Testis (tissue), 3 donors: Measurements from ENCODE around the gene UPK3A. TPM values are rescaled to one million over a fixed set of nuclear protein-coding genes. Genes with fewer than 3 reads are reported as not detected.
"Not testable (repeated sequence)": the region's sequence is repeated elsewhere in the genome, so short reads cannot be mapped to it uniquely, and the experiment has no call there.

Experiments
- DNase-seq: peaks from one replicate; pipeline ENCODE4 v3.0.0-alpha.2; 2019
- H3K27ac ChIP-seq, 2 donors: fragments of 200-600 bp; sonication (generic); one replicate each; pipeline ENCODE4 v1.5.1; 2019
- H3K27me3 ChIP-seq: fragments of 200-600 bp; sonication (generic); one replicate; pipeline ENCODE4 v1.5.1; 2019
- H3K36me3 ChIP-seq: fragments of 200-600 bp; sonication (generic); one replicate; pipeline ENCODE4 v1.5.1; 2017; ENCODE audit warnings: low read depth; ENCODE audit errors: missing control alignments
- H3K4me1 ChIP-seq: fragments of 200-600 bp; sonication (generic); one replicate; pipeline ENCODE4 v1.5.1; 2019
- H3K4me3 ChIP-seq, 2 donors: fragments of 200-600 bp; sonication (generic); one replicate each; pipeline ENCODE4 v1.5.1; 2017 to 2019
- H3K9me3 ChIP-seq: fragments of 200-600 bp; sonication (generic); one replicate; pipeline ENCODE4 v1.5.1; 2017
- POLR2A ChIP-seq: fragments of 450-650 bp; IDR thresholded peaks from one replicate; pipeline ENCODE4 v1.6.1; 2017; ENCODE audit warnings: antibody characterized with exemption, mild to moderate bottlenecking, moderate library complexity
- WGBS, 2 donors: methylation state at CpG; one replicate each; pipeline ENCODE4 v1.1.5; 2018; 5-methylcytosine and 5-hydroxymethylcytosine counted together
- intact Hi-C: fragments of 100-400 bp; cut with DNase I; formaldehyde crosslinking; loops from one replicate; pipeline ENCODE4 v1.15.1; 2023; ENCODE audit warnings: low total_unique reads
- polyA plus RNA-seq: library from polyadenylated mRNA; stranded (reverse); fragments of 350-450 nt; fragmentation: Illumina TruSeq; extraction: RNeasy Lipid Tissue Mini Kit (QIAGEN cat#74804); gene quantifications from one replicate; pipeline ENCODE4 v1.2.3, GENCODE V29; 2014; ENCODE audit warnings: low read depth, low replicate concordance; ENCODE audit not compliant: insufficient read depth
- total RNA-seq, 2 donors: library from RNA; depleted of rRNA; stranded (reverse); fragments of >200 nt; gene quantifications; one replicate each; pipeline ENCODE4 v1.2.3, GENCODE V29; 2016
- TF ChIP-seq, protein P1 (sequence below), 3 experiments: fragments of 450-650 bp in 2 of 3; fragments of 200-600 bp in 1 of 3; sonication (generic) in 1 of 3; IDR thresholded peaks; one replicate each; pipeline ENCODE4 v1.5.1; 2016 to 2019; ENCODE audit warnings: antibody characterized with exemption in 3 of 3, mild to moderate bottlenecking in 2 of 3, moderate library complexity in 1 of 3

Gene UPK3A
- total and polyA plus RNA-seq, 3 donors from 2014 or later, result not detected

DNA sequence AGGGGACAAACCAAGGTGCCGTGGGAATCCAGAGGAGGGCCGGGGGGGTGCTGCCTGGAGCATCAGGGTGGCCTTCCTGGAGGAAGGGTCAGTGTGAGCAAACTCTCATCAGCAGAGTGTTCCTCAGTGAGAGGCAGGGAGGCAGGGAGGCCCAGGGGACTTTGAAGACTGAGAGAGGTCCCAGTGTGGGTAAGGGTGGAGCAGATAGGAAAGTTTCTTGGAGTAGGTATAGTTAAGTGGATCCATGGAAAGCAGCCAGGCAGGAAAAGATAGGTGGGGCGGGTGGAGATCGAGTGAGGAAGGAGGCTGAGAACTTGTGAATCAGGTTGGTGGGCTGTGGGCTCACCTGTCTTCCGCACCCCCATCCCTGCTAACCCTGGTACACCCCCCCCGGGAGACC, 9.3 kb downstream of the UPK3A start:
- Histone ChIP-seq H3K4me1 (no peaks in the 10 kb centered on the region), H3K27ac (no peak overlapping the region), H3K27me3 (no peaks in the 10 kb centered on the region), H3K36me3 (no peaks in the 10 kb centered on the region), H3K9me3 (no peaks in the 10 kb centered on the region), H3K4me3 (no peak overlapping the region)
- DNase-seq, result no peak
- intact Hi-C loops, result no loop called here
- TF ChIP-seq, protein P1, sequence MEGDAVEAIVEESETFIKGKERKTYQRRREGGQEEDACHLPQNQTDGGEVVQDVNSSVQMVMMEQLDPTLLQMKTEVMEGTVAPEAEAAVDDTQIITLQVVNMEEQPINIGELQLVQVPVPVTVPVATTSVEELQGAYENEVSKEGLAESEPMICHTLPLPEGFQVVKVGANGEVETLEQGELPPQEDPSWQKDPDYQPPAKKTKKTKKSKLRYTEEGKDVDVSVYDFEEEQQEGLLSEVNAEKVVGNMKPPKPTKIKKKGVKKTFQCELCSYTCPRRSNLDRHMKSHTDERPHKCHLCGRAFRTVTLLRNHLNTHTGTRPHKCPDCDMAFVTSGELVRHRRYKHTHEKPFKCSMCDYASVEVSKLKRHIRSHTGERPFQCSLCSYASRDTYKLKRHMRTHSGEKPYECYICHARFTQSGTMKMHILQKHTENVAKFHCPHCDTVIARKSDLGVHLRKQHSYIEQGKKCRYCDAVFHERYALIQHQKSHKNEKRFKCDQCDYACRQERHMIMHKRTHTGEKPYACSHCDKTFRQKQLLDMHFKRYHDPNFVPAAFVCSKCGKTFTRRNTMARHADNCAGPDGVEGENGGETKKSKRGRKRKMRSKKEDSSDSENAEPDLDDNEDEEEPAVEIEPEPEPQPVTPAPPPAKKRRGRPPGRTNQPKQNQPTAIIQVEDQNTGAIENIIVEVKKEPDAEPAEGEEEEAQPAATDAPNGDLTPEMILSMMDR (IDR thresholded peaks at IDR 0.05), result no peak
- TF ChIP-seq POLR2A, result no peak
- 79 to 89% methylated on average over 6 of the region's 6 CpGs for WGBS, 2 donors

- WGBS, 2 donors, result 86 to 89% methylated on average over 6 of the region's 6 CpGs
- H3K4me1 ChIP-seq, H3K36me3 ChIP-seq, DNase-seq, H3K9me3 ChIP-seq, H3K27ac ChIP-seq, H3K4me3 ChIP-seq, H3K27me3 ChIP-seq, intact Hi-C loops: not testable (repeated sequence)
Observed at GRCh38 chr22:45295004-45295403, 10.3 kb downstream of the UPK3A start.

DNA sequence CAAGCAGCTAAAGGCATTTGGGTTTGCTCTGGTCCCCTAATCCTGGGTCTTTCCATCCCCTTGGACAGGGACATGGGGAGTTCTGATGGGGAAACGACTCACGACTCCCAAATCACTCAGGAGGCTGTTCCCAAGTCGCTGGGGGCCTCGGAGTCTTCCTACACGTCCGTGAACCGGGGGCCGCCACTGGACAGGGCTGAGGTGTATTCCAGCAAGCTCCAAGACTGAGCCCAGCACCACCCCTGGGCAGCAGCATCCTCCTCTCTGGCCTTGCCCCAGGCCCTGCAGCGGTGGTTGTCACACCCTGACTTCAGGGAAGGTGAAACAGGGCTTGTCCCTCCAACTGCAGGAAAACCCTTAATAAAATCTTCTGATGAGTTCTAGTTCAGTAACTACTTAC, 10.7 kb downstream of the UPK3A start:
- WGBS, 2 donors, result 87 to 91% methylated on average over 9 of the region's 9 CpGs
- H3K4me1 ChIP-seq, result no peaks in the 10 kb centered on the region
- TF ChIP-seq, protein P1 (IDR thresholded peaks at IDR 0.05), result no peak
- no peak for TF ChIP-seq POLR2A
- H3K9me3 ChIP-seq, result no peaks in the 10 kb centered on the region
- no peaks in the 10 kb centered on the region for H3K36me3 ChIP-seq
- DNase-seq, result no peak
- no peak overlapping the region for H3K27ac ChIP-seq
- intact Hi-C loops, result no loop called here
- no peak overlapping the region for H3K4me3 ChIP-seq
- no peaks in the 10 kb centered on the region for H3K27me3 ChIP-seq

DNA sequence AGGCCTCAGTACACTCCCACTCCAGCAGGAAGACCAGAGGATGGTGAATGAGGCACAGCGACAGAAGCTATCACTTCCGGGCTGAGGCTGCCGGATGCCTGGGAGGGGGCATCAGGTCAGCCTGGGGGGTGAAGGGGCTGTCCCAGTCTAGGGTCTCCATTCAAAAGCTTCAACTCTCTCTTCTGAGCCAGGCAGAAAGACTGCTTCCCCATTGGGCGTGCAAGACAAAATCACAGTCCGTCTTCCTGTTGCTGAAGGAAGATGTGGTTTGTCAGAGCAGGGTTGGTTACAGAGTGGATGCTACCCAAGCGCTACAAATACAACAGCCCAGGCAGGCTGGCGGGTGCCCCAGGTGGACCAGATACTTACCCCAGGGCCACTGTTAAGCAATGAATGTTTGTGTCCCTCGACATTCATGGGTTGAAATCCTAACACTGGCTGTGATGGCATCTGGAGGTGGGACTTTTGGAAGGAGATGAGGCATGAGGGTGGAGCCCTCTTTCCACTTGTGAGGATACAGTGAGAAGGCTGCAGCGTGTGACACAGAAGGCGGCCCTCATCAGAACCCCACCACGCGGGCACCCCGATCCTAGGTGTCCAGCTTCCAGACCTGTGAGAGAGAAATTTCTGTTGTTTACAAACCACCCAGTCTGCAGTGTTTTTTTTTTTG, 12.0 kb downstream of the UPK3A start:
- intact Hi-C loops, result no loop called here
- TF ChIP-seq, protein P1 (IDR thresholded peaks at IDR 0.05), result no peak
- TF ChIP-seq POLR2A, result no peak
- DNase-seq, result no peak
- Histone ChIP-seq H3K4me3 (no peak overlapping the region), H3K27ac (no peak overlapping the region), H3K27me3 (no peaks in the 10 kb centered on the region), H3K9me3 (no peaks in the 10 kb centered on the region), H3K4me1 (no peaks in the 10 kb centered on the region), H3K36me3 (no peaks in the 10 kb centered on the region)
- WGBS, 2 donors, result 85% methylated on average over 13 of the region's 13 CpGs

DNA sequence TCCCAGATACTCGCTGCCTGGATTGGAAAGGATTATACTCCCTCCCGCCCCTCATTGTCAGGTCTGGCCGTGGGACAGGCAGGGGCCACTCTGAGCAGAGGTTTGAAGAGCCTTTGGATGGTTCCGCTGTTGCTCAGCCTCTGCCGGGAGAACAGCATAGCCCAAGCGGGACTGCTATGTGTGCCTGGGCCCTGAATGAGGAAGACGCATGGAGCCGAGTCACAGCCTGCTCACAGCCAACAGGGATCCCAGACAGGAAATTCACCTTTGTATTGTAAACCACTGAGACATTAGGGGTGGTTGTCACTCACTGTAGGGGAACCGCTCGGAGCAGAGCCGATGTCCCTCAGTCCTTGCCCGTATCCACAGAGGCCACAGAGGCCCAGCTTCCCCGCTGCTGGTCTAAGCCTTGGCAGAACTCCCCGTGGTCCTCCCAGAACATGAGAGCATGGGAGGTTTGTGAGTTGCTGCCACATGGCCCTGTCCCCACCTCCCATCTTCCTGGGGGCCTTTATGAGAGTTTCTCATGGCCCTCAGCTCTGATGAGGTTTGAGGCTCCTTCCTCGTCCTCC, 14.3 kb downstream of the UPK3A start:
- no peaks in the 10 kb centered on the region for H3K9me3 ChIP-seq
- 73 to 74% methylated on average over 8 to 15 of the region's 15 CpGs for WGBS, 2 donors
- TF ChIP-seq POLR2A, result no peak
- TF ChIP-seq, protein P1 (IDR thresholded peaks at IDR 0.05), result no peak
- intact Hi-C loops, result no loop called here
- no peak for DNase-seq
- no peaks in the 10 kb centered on the region for H3K27me3 ChIP-seq
- no peaks in the 10 kb centered on the region for H3K36me3 ChIP-seq
- H3K4me3 ChIP-seq, result no peak overlapping the region
- no peaks in the 10 kb centered on the region for H3K4me1 ChIP-seq
- no peak overlapping the region for H3K27ac ChIP-seq
